Caco-2 (cell line): ENCODE data around the gene COLEC11. TPM values are rescaled to one million over a fixed set of nuclear protein-coding genes. Genes with fewer than 3 reads are reported as not detected.

Experiments
- BruUV-seq: library from RNA; stranded (reverse); fragments of 400-500 nt; replicated peaks from 2 replicates; lab custom pipeline; 2021; lab: Mats Ljungman, UMichigan
- CTCF ChIA-PET: fragments of 300-600 bp; sonication (Branson Sonifier 250); formaldehyde crosslinking; loops from one replicate; lab custom pipeline; 2022; ENCODE audit warnings: antibody characterized with exemption; lab: Charles Lee
- POLR2A ChIA-PET: fragments of 300-600 bp; sonication (Branson Sonifier 250); formaldehyde crosslinking; loops from one replicate; lab custom pipeline; 2022; ENCODE audit warnings: antibody characterized with exemption; lab: Charles Lee
- DNase-seq, 2 experiments: peaks; one replicate each; pipeline versions ENCODE4 v3.0.0 to v3.0.0-alpha.2; 2020 to 2022
- H3K27me3 ChIP-seq: replicated peaks from 2 replicates; pipeline ENCODE4 v1.6.0; 2011; ENCODE audit warnings: low read length; ENCODE audit not compliant: control insufficient read depth, insufficient read depth
- H3K36me3 ChIP-seq: 2 replicates; pipeline ENCODE4 v1.5.1; 2011; ENCODE audit warnings: low read length; ENCODE audit not compliant: control insufficient read depth, insufficient read depth
- H3K4me1 ChIP-seq: fragments of 250-450 bp; sonication (Bioruptor Pico); 2 replicates; pipeline ENCODE4 v1.5.1; 2020; ENCODE audit warnings: mild to moderate bottlenecking
- H3K4me3 ChIP-seq: 2 replicates; pipeline ENCODE4 v1.5.1; 2011; ENCODE audit warnings: low read depth, mild to moderate bottlenecking, control low read depth, low read length
- H3K9me3 ChIP-seq: fragments of 250-450 bp; sonication (Bioruptor Pico); 2 replicates; pipeline ENCODE4 v1.5.1; 2020; ENCODE audit warnings: mild to moderate bottlenecking, moderate library complexity
- H3K27ac Mint-ChIP-seq: one replicate; pipeline ENCODE4 v1.8.0; 2022; ENCODE audit warnings: mixed read lengths; ENCODE audit not compliant: unreplicated experiment
- H3K27me3 Mint-ChIP-seq: one replicate; pipeline ENCODE4 v1.8.0; 2022; ENCODE audit warnings: mixed read lengths; ENCODE audit not compliant: insufficient read depth, unreplicated experiment
- H3K36me3 Mint-ChIP-seq: one replicate; pipeline ENCODE4 v1.8.0; 2022; ENCODE audit warnings: mild to moderate bottlenecking, mixed read lengths; ENCODE audit not compliant: insufficient read depth, unreplicated experiment
- H3K4me1 Mint-ChIP-seq: one replicate; pipeline ENCODE4 v1.8.0; 2022; ENCODE audit warnings: low read depth, mixed read lengths; ENCODE audit not compliant: unreplicated experiment
- H3K4me3 Mint-ChIP-seq: one replicate; pipeline ENCODE4 v1.8.0; 2022; ENCODE audit warnings: mild to moderate bottlenecking, moderate library complexity, mixed read lengths; ENCODE audit not compliant: unreplicated experiment
- H3K9me3 Mint-ChIP-seq: one replicate; pipeline ENCODE4 v1.8.0; 2022; ENCODE audit warnings: mixed read lengths; ENCODE audit not compliant: unreplicated experiment
- CTCF ChIP-seq, 2 experiments: fragments of 200-600 bp in 1 of 2; IDR thresholded peaks; 1 replicate in 1 of 2; 2 replicates in 1 of 2; pipeline versions ENCODE4 v1.5.1 to v1.8.0; 2011 to 2022; ENCODE audit warnings: antibody characterized with exemption in 1 of 2, control low read depth in 1 of 2, inconsistent platforms in 1 of 2, low read depth in 1 of 2, low read length in 1 of 2, mild to moderate bottlenecking in 1 of 2, moderate library complexity in 1 of 2; ENCODE audit not compliant: insufficient read depth in 1 of 2, severe bottlenecking in 1 of 2, unreplicated experiment in 1 of 2
- intact Hi-C: fragments of 100-400 bp; cut with micrococcal nuclease; formaldehyde crosslinking; loops from one replicate; pipeline ENCODE4 v1.10.0; 2022; ENCODE audit not compliant: unreplicated experiment
- total RNA-seq: library from RNA; stranded (reverse); gene quantifications from 2 replicates; pipeline ENCODE4 v1.2.3, GENCODE V29; 2022

COLEC11 gene
- total RNA-seq, 1 experiment from 2014 or later = not detected

DNA sequence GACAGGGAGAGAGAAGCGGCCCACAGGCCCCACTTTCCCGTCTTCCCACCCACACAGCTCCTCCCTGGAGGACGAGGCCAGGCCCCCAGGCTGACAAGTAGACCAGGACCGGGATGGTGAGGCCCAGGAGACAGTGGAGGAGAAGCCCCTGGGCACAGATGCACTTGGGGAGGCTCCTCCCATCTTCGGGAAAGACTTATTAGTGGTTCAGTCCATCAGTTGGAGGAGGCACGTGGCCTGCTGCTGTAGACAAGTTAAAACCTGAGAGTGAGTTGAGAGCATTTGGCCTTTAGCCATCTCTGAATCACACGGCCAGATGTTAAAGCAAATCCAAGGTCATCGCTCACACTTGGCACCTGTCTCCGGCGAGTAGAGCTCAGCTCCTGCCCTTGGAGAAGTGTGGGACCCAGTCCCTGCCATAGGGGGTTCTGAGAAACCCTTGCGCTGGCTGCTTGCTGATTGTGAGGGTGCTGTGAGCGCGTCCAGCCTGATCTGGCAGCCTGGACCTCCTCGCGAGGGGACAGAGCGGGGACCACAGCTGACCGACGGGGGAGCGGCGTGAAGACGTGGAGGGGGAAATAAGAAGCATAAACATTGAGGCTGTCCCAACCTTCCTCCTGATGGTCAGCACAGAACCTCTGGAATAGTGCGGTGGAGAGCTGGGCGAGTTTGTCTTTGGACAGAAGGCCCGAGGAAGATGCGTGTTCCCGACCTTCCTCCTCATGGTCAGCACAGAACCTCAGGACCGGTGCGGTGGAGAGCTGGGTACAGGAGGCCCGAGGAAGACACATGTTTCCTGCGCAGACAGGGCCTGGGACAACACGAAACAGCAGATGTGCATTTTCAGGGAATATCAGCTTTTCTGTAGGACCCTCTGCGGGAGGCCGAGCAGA lies 38.4 kb downstream of the COLEC11 start:
- Histone ChIP-seq H3K27me3 (no peaks in the 10 kb centered on the region), H3K4me3 (no peak overlapping the region), H3K36me3 (no peaks in the 10 kb centered on the region), H3K9me3 (no peaks in the 10 kb centered on the region), H3K4me1 (no peaks in the 10 kb centered on the region)
- intact Hi-C loops = no loop called here
- DNase-seq = peak in 1 of 2 experiments; percentile 21
- Mint-ChIP-seq H3K36me3 (no peaks in the 10 kb centered on the region), H3K27me3 (no peaks in the 10 kb centered on the region), H3K27ac (no peak overlapping the region), H3K4me3 (no peak overlapping the region), H3K4me1 (no peaks in the 10 kb centered on the region), H3K9me3 (no peaks in the 10 kb centered on the region)
- no TSS peak for BruUV-seq
- ChIA-PET POLR2A (no interaction called here), CTCF (no interaction called here)
- no peak for TF ChIP-seq CTCF (IDR thresholded peaks at IDR 0.05; ENCODE audit: insufficient read depth in 1 of 2, low read depth in 1 of 2, low read length in 1 of 2, severe bottlenecking in 1 of 2, unreplicated experiment in 1 of 2)

DNA sequence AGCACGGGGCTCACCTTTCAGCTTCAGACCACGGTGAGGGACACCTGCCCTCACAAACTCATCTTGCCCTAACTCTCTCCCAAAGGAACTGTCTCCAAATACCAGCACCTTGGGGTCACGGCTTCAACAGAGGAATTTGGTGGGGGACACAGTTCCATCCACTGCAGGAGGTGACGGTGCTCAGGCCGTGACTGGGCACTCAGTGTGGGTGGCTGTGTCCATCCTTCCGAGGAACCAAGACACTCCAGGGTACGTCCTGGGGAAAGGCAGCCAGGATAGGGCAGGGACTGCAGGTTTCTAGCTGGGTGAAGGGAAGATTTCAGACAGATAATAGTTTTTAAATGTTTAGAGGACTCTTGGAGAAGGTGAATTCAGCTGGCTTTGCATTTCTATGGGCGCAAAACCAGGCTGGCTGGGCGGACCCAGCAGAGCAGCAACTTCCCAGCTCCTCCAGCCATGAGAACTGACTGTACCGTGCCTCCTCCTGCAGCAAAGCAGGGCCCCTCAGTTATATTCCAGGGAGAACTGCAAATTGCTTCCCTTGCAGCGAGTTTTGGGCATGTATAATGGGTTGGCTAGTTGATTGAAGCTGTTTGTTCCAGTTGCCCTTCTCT lies 39.2 kb downstream of the COLEC11 start:
- no TSS peak for BruUV-seq
- Mint-ChIP-seq H3K4me3 (no peak overlapping the region), H3K4me1 (no peaks in the 10 kb centered on the region), H3K27me3 (no peaks in the 10 kb centered on the region), H3K9me3 (no peaks in the 10 kb centered on the region), H3K27ac (no peak overlapping the region), H3K36me3 (no peaks in the 10 kb centered on the region)
- intact Hi-C loops = no loop called here
- H3K9me3 ChIP-seq = no peaks in the 10 kb centered on the region
- no peaks in the 10 kb centered on the region for H3K36me3 ChIP-seq
- CTCF ChIA-PET = no interaction called here
- peak in 1 of 2 experiments; percentile 4 for DNase-seq
- no peaks in the 10 kb centered on the region for H3K4me1 ChIP-seq
- no peak overlapping the region for H3K4me3 ChIP-seq
- no peaks in the 10 kb centered on the region for H3K27me3 ChIP-seq
- POLR2A ChIA-PET = no interaction called here
- TF ChIP-seq CTCF (IDR thresholded peaks at IDR 0.05; ENCODE audit: insufficient read depth in 1 of 2, low read depth in 1 of 2, low read length in 1 of 2, severe bottlenecking in 1 of 2, unreplicated experiment in 1 of 2) = no peak

- H3K36me3 Mint-ChIP-seq = no peaks in the 10 kb centered on the region
- POLR2A ChIA-PET = no interaction called here
- no peak for DNase-seq
Measured at GRCh38 chr2:3634596-3635121, 39.7 kb downstream of the COLEC11 start.

More at GRCh38 chr2:3634596-3635121, 39.7 kb downstream of the COLEC11 start:
- no TSS peak for BruUV-seq
- H3K9me3 ChIP-seq = no peaks in the 10 kb centered on the region
- H3K27ac Mint-ChIP-seq = no peak overlapping the region
- H3K9me3 Mint-ChIP-seq = no peaks in the 10 kb centered on the region
- no peaks in the 10 kb centered on the region for H3K36me3 ChIP-seq
- H3K27me3 ChIP-seq = no peaks in the 10 kb centered on the region
- no peaks in the 10 kb centered on the region for H3K4me1 ChIP-seq
- no peaks in the 10 kb centered on the region for H3K27me3 Mint-ChIP-seq
- intact Hi-C loops = no loop called here
- H3K4me1 Mint-ChIP-seq = no peaks in the 10 kb centered on the region
- CTCF ChIA-PET = no interaction called here
- H3K4me3 Mint-ChIP-seq = no peak overlapping the region
- H3K4me3 ChIP-seq = no peak overlapping the region
- no peak for TF ChIP-seq CTCF (IDR thresholded peaks at IDR 0.05; ENCODE audit: insufficient read depth in 1 of 2, low read depth in 1 of 2, low read length in 1 of 2, severe bottlenecking in 1 of 2, unreplicated experiment in 1 of 2)
